Colonic mucosa (tissue), 4 donors: ENCODE data around the gene POMGNT2. TPM values are rescaled to one million over a fixed set of nuclear protein-coding genes. Genes with fewer than 3 reads are reported as not detected.
A peak's percentile ranks its signal among the peaks of the same experiment; 100 is the strongest.
"Not testable (repeated sequence)": the region's sequence is repeated elsewhere in the genome, so short reads cannot be mapped to it uniquely, and the experiment has no call there.

Experiments used
- DNase-seq: peaks from one replicate; pipeline ENCODE4 v3.0.0-alpha.2; 2020
- H3K27ac ChIP-seq: fragments of 200-600 bp; one replicate; pipeline ENCODE4 v1.8.0; 2021
- H3K27me3 ChIP-seq: fragments of 200-600 bp; one replicate; pipeline ENCODE4 v1.8.0; 2021
- H3K36me3 ChIP-seq: fragments of 200-600 bp; one replicate; pipeline ENCODE4 v1.8.0; 2021
- H3K4me1 ChIP-seq: fragments of 200-600 bp; one replicate; pipeline ENCODE4 v1.8.0; 2021; ENCODE audit warnings: mild to moderate bottlenecking
- H3K4me3 ChIP-seq: fragments of 200-600 bp; one replicate; pipeline ENCODE4 v1.8.0; 2021
- H3K9ac ChIP-seq, 2 donors: one replicate each; pipeline ENCODE4 v1.7.0; 2013; ENCODE audit warnings: control low read depth in 2 of 2, low read depth in 2 of 2, low read length in 2 of 2
- H3K9me3 ChIP-seq: fragments of 200-600 bp; one replicate; pipeline ENCODE4 v1.8.0; 2021
- CTCF ChIP-seq: fragments of 200-600 bp; IDR thresholded peaks from one replicate; pipeline ENCODE4 v1.8.0; 2022; ENCODE audit warnings: antibody characterized with exemption, mild to moderate bottlenecking
- intact Hi-C: fragments of 100-400 bp; cut with DNase I; formaldehyde crosslinking; loops from one replicate; pipeline ENCODE4 v1.14.1; 2022
- total RNA-seq, 2 donors: library from RNA; stranded (reverse); fragmentation: NEBNext Ultra II Directional in 1 of 2; extraction: Animal tissue kit (Norgen Biotek cat#: 25700) in 1 of 2; gene quantifications; one replicate each; pipeline ENCODE4 v1.2.1, GENCODE V29; 2021
- donor health status: healthy.
- donor health status: DM: no; HTN: no; CAD: no.
- donor health status: DM: no; HTN: no; CAD: no.

POMGNT2 gene
- total RNA-seq, 2 donors from 2014 or later, result 5.2 to 11.0 TPM

GRCh38 chr3:43048470-43048869 is 57.4 kb downstream of the POMGNT2 start:
- no peak overlapping the region for H3K27ac ChIP-seq
- H3K4me3 ChIP-seq, result no peak overlapping the region
- no peaks in the 10 kb centered on the region for H3K27me3 ChIP-seq
- intact Hi-C loops, result no loop called here
- no peaks in the 10 kb centered on the region for H3K36me3 ChIP-seq
- no peak for TF ChIP-seq CTCF
- no peaks in the 10 kb centered on the region for H3K4me1 ChIP-seq
- no peak for DNase-seq
- no peaks in the 10 kb centered on the region for H3K9me3 ChIP-seq
- no peak overlapping the region for H3K9ac ChIP-seq

- no peak overlapping the region for H3K4me3 ChIP-seq
- H3K27ac ChIP-seq, result no peak overlapping the region
- H3K9ac ChIP-seq, result no peak overlapping the region
- TF ChIP-seq CTCF, result no peak
- intact Hi-C loops, result no loop called here
- no peak for DNase-seq
- no peaks in the 10 kb centered on the region for H3K27me3 ChIP-seq
- no peaks in the 10 kb centered on the region for H3K36me3 ChIP-seq
- H3K4me1 ChIP-seq, result no peaks in the 10 kb centered on the region
- H3K9me3 ChIP-seq, result no peaks in the 10 kb centered on the region
Observed at GRCh38 chr3:43046583-43046982, 59.3 kb downstream of the POMGNT2 start.

GRCh38 chr3:43045079-43045478 is 60.8 kb downstream of the POMGNT2 start:
- H3K27me3 ChIP-seq, intact Hi-C loops, H3K9me3 ChIP-seq: not testable (repeated sequence)

GRCh38 chr3:43043793-43044192 is 62.1 kb downstream of the POMGNT2 start:
- Histone ChIP-seq H3K27me3 (no peaks in the 10 kb centered on the region), H3K4me1 (no peaks in the 10 kb centered on the region), H3K36me3 (no peaks in the 10 kb centered on the region), H3K27ac (no peak overlapping the region), H3K4me3 (no peak overlapping the region), H3K9me3 (no peaks in the 10 kb centered on the region), H3K9ac (no peak overlapping the region)
- TF ChIP-seq CTCF, result no peak
- intact Hi-C loops, result no loop called here
- DNase-seq, result no peak

More at GRCh38 chr3:43045079-43045478, 60.8 kb downstream of the POMGNT2 start:
- not testable (repeated sequence) for H3K4me3 ChIP-seq, DNase-seq, H3K27ac ChIP-seq, H3K36me3 ChIP-seq, H3K4me1 ChIP-seq, H3K9ac ChIP-seq

GRCh38 chr3:43043071-43043766 is 62.7 kb downstream of the POMGNT2 start:
- intact Hi-C loops, result no loop called here
- peak; percentile 24 for DNase-seq
- Histone ChIP-seq H3K9me3 (no peaks in the 10 kb centered on the region), H3K9ac (no peak overlapping the region), H3K27me3 (no peaks in the 10 kb centered on the region), H3K4me3 (no peak overlapping the region), H3K4me1 (no peaks in the 10 kb centered on the region), H3K36me3 (no peaks in the 10 kb centered on the region), H3K27ac (no peak overlapping the region)
- no peak for TF ChIP-seq CTCF

- no peak for DNase-seq
- no peak for TF ChIP-seq CTCF
- intact Hi-C loops, result no loop called here
- Histone ChIP-seq H3K27ac (no peak overlapping the region), H3K4me1 (no peaks in the 10 kb centered on the region), H3K27me3 (no peaks in the 10 kb centered on the region), H3K4me3 (no peak overlapping the region), H3K9ac (no peak overlapping the region), H3K36me3 (no peaks in the 10 kb centered on the region), H3K9me3 (no peaks in the 10 kb centered on the region)
Observed at GRCh38 chr3:43041517-43041916, 64.4 kb downstream of the POMGNT2 start.
